Uterus (tissue), 2 donors: ENCODE data around the gene SRSF4.

ENCODE experiments used
- POLR2A ChIP-seq, 2 donors: fragments of 450-650 bp; IDR thresholded peaks; one replicate each; pipeline ENCODE4 v1.6.1; 2016; ENCODE audit warnings: antibody characterized with exemption in 2 of 2, mild to moderate bottlenecking in 1 of 2, moderate library complexity in 1 of 2
- TF ChIP-seq, protein P1 (sequence below), 4 experiments: fragments of 200-600 bp in 2 of 4; fragments of 450-650 bp in 2 of 4; sonication (generic) in 2 of 4; IDR thresholded peaks; one replicate each; pipeline ENCODE4 v1.5.1; 2016 to 2019; ENCODE audit warnings: antibody characterized with exemption in 4 of 4, mild to moderate bottlenecking in 2 of 4, moderate library complexity in 1 of 4

DNA sequence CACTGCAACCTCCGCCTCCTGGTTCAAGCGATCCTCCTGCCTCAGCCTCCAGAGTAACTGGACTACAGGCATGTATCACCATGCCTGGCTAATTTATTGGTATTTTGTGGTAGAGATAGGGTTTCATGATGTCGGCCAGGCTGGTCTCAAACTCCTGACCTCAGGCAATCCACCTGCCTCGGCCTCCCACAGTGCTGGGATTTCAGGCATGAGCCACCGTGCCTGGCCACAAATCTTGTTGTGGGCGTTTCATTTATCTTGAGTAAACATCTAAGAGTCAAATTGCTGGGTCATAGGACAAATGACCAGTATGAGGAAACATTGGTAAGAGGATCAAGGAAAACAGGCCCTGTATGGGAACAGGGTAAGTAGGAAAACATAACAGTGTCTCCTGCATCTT, 75.9 kb downstream of the SRSF4 start:
- TF ChIP-seq, protein P1, sequence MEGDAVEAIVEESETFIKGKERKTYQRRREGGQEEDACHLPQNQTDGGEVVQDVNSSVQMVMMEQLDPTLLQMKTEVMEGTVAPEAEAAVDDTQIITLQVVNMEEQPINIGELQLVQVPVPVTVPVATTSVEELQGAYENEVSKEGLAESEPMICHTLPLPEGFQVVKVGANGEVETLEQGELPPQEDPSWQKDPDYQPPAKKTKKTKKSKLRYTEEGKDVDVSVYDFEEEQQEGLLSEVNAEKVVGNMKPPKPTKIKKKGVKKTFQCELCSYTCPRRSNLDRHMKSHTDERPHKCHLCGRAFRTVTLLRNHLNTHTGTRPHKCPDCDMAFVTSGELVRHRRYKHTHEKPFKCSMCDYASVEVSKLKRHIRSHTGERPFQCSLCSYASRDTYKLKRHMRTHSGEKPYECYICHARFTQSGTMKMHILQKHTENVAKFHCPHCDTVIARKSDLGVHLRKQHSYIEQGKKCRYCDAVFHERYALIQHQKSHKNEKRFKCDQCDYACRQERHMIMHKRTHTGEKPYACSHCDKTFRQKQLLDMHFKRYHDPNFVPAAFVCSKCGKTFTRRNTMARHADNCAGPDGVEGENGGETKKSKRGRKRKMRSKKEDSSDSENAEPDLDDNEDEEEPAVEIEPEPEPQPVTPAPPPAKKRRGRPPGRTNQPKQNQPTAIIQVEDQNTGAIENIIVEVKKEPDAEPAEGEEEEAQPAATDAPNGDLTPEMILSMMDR (IDR thresholded peaks at IDR 0.05), result no peak
- no peak for TF ChIP-seq POLR2A (IDR thresholded peaks at IDR 0.05)
